HG03066 (cell line): ENCODE results near the gene POR.

ENCODE experiments used
- ATAC-seq: cut with Tn5 transposase; IDR thresholded peaks from one replicate; pipeline ENCODE4 v1.9.1; 2021; ENCODE audit warnings: low read depth; ENCODE audit not compliant: unreplicated experiment

The POR gene

DNA sequence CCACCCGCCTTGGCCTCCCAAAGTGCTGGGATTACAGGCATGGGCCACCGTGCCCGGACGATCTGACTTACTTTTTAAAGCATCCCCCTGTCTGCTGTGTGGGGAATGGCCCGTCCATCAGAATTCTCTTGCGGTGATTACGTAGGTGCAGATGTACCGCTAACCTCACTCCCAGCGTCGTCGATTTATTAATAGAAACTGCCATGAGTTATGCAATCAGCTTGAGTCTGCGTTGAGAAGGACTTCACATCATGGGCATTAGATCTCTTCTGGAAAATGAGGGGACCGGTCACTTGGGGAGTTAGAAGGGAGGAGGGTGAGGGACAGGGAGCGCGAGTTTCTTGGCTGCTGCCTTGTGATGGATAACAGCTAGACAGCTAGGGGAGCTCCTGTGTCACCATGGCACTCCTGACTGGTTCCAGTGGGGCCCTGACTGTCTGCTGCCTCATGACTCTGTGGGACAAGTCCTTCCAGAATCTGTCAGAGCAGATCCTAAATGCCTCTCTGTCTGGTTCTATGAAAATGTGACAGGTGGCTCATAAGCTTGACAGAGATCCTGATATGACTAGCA is 35.2 kb downstream of the POR start:
- ATAC-seq, result no peak

- ATAC-seq, result no peak
Observed at GRCh38 chr7:75951506-75951905, 36.6 kb downstream of the POR start.

GRCh38 chr7:75953431-75953830 is 38.5 kb downstream of the POR start:
- ATAC-seq, result no peak

DNA sequence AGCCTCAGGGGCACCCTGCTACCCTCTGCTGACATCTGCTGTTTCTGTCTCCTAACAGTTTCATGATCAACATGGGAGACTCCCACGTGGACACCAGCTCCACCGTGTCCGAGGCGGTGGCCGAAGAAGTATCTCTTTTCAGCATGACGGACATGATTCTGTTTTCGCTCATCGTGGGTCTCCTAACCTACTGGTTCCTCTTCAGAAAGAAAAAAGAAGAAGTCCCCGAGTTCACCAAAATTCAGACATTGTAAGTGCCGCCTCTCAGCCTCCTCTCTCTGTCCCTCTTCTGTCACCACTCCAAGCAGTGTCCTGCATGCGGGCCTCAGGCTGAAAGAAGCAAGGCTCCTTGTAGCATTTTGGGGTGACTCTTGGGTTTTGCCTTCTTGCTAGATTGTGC is 39.0 kb downstream of the POR start:
- no peak for ATAC-seq

- ATAC-seq, result no peak
Observed at GRCh38 chr7:75955331-75955955, 40.5 kb downstream of the POR start.

DNA sequence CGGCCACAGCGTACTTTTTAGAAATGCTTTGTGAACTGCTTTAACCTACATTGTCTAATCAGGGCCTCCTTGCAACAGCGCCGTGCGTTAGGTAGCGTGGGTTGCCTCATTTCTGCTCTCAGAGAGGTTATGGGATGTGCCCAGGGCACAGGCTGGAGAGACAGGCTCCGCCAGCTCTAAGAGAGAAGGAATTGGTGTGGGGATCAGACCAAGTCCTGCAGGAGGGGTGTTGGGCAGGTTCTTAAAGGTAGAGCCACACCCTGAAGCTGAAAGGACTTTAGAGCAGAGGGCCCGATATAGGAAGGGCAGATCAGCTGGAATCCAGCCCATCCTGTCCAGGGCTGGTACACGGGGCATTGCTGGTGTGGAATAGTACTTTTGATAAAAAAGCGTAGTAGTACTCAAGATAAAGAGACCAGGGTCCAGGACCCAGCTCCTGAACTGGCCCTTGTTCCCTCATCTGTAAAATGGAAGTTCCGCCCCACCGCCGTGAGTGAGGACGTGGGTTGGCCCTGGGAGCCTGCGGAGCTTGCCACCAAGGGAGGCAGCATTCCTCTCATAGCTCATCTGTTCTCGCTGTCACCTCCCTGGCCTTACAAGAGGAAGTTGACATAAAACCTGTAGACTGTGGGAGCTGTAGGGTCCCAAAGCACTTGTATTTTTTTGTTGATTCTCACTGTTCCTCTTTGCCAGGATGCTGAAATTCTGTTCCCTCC is 42.2 kb downstream of the POR start:
- no peak for ATAC-seq

DNA sequence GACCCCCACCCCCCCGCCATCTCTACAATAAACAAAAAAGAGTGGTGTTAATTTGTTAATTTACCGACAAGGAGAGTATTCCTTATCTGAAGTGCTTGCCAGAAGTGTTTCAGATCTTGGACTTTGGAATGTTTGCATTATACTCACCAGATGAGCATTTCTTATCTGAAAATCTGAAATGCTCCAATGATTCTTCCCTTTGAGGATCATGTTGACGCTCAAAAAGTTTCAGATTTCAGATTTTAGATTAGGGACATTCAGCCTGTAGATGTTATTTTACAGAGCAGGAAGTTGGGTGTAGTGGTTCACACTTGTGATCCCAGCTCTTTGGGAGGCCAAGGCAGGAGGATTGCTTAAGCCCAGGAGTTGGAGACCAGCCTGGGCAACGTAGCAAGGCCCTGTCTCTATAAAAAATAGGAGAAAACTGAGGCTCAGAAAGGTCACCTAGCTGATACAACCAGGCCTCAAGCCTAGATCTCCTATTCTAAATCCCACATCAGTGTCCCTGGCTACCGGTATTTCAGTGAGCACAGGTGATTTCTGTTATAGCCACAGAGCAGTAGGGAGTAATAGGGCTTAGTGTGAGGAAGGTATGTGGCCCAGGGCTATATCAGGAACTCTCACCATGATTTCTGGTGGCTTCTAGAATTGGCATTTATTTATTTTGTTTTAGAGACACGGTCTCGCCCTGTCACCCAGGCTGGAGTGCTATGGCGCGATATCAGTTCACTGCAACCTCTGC is 44.0 kb downstream of the POR start:
- no peak for ATAC-seq

DNA sequence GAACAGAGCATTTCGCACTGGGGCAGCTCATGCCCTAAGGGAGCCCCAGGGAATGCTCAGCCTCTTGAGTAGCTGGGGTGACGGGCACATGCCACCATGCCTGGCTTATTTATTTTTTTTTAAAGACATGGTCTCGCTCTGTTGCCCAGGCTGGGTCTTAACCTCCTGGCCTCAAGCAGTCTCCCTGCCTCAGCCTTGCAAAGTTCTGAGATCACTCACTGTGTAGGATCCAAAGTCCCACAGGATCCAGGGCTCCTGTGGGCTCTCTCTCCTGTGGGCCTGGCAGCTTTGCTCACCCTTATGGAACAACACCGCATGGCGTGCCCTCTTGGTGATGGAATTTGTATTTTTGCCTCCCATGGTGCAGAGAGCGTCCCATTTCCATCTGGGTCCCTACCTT is 45.4 kb downstream of the POR start:
- ATAC-seq, result no peak

- no peak for ATAC-seq
Observed at GRCh38 chr7:75961218-75961617, 46.3 kb downstream of the POR start.

- ATAC-seq, result no peak
Observed at GRCh38 chr7:75962607-75963380, 47.8 kb downstream of the POR start.

DNA sequence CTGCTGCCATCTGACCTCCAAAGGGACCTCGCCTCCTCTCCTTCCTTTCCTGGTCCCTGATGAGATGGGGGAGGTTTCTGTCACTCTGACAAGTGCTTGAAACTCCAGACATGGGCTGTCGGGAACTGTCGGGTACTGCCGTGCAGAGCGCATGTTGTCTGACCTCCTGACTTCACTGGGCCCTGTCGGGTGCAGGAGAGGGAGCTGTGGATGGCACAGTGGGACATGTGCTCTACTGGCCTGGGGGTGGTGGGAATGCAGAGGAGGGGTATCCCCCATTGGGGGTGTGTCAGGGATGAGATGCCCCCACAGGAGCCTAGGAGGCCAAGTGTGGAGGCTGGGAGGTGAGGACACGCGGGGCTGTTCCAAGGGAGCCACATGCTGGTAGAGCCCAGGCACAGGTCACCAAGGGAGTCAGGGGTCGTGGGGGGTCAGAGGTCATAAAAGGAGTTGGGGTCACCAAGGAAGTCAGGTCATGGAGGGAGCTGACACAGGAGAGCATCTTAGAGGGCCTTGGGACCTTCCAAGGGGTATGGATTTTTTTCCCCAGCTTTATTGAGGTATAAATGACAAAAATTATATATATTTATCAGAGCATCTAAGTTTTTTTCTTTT is 48.5 kb downstream of the POR start:
- ATAC-seq, result no peak

- no peak for ATAC-seq
Observed at GRCh38 chr7:75965617-75966016, 50.7 kb downstream of the POR start.

GRCh38 chr7:75966190-75966961 is 51.4 kb downstream of the POR start:
- ATAC-seq, result no peak

DNA sequence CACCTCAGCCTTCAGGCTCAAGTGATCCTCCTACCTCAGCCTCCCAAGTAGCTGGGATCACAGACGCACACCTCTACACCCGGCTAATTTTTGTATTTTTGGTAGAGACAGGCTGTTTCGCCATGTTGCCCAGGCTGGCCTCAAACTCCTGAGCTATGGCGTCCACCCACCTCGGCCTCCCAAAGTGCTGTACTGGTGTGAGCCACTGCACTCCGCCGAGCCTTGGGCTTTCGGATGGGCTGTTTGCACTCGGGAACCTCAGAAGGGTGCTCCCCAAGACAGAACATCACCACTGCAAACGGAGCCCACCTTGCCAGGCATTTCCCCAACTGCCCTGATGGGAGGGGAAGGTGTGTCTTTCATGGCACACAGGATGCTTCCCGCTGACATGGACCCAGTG is 52.1 kb downstream of the POR start:
- ATAC-seq, result no peak

- no peak for ATAC-seq
Observed at GRCh38 chr7:75967487-75967997, 52.6 kb downstream of the POR start.

- ATAC-seq, result no peak
Observed at GRCh38 chr7:75968012-75968411, 53.1 kb downstream of the POR start.

GRCh38 chr7:75968561-75969001 is 53.6 kb downstream of the POR start:
- no peak for ATAC-seq

DNA sequence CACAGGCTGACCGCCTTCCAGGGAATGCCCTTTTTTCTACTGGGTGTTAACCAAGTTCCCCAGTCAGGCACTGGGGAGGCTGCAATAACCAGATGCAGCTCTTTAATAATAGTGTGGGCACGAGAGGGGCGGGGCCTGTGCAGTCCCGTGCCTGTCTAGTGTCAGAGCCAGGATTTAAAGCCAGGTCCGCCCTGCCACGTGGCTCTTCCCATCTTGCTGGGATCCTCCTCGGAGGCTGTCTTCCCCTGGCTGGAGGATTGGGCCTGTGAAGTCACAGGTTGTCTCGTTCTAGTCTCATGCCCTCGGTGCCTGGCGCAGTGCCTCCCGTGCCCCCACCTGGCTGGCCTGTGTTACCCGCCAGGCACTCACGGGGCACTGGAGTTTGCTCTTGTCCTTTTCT is 54.2 kb downstream of the POR start:
- ATAC-seq, result no peak
